BLaER1 treated with 17β-estradiol and CSF1 and Interleukin-3, amounts not matched to agents 10 nM and 100 nM (cell line): ENCODE measurements around the gene ZNF185.

Source experiments
- H3K27ac ChIP-seq, 11 experiments: shearing (Covaris generic); formaldehyde crosslinking; 2 replicates each; pipeline ENCODE4 v1.8.1; 2022
- H3K27me3 ChIP-seq, 11 experiments: shearing (Covaris generic); formaldehyde crosslinking; 2 replicates each; pipeline ENCODE4 v1.8.1; 2022
- H3K36me3 ChIP-seq, 11 experiments: shearing (Covaris generic); formaldehyde crosslinking; 2 replicates each; pipeline ENCODE4 v1.8.1; 2022
- H3K4me1 ChIP-seq, 10 experiments: shearing (Covaris generic); formaldehyde crosslinking; 2 replicates each; pipeline ENCODE4 v1.8.1; 2022
- H3K4me2 ChIP-seq, 11 experiments: shearing (Covaris generic); formaldehyde crosslinking; 2 replicates each; pipeline ENCODE4 v1.8.1; 2022
- H3K4me3 ChIP-seq, 10 experiments: shearing (Covaris generic); formaldehyde crosslinking; 2 replicates each; pipeline ENCODE4 v1.8.1; 2022
- H3K9ac ChIP-seq, 11 experiments: shearing (Covaris generic); formaldehyde crosslinking; 2 replicates each; pipeline ENCODE4 v1.8.1; 2022
- H3K9me3 ChIP-seq, 11 experiments: shearing (Covaris generic); formaldehyde crosslinking; replicated peaks in 1 of 11; 2 replicates each; pipeline ENCODE4 v1.8.1; 2022
- H4K20me1 ChIP-seq, 11 experiments: shearing (Covaris generic); formaldehyde crosslinking; 2 replicates each; pipeline ENCODE4 v1.8.1; 2022
- Cebpa-rat ChIP-seq, 11 experiments: shearing (Covaris generic); IDR thresholded peaks; 2 replicates each; pipeline ENCODE4 v1.8.1; 2022

The ZNF185 gene

DNA sequence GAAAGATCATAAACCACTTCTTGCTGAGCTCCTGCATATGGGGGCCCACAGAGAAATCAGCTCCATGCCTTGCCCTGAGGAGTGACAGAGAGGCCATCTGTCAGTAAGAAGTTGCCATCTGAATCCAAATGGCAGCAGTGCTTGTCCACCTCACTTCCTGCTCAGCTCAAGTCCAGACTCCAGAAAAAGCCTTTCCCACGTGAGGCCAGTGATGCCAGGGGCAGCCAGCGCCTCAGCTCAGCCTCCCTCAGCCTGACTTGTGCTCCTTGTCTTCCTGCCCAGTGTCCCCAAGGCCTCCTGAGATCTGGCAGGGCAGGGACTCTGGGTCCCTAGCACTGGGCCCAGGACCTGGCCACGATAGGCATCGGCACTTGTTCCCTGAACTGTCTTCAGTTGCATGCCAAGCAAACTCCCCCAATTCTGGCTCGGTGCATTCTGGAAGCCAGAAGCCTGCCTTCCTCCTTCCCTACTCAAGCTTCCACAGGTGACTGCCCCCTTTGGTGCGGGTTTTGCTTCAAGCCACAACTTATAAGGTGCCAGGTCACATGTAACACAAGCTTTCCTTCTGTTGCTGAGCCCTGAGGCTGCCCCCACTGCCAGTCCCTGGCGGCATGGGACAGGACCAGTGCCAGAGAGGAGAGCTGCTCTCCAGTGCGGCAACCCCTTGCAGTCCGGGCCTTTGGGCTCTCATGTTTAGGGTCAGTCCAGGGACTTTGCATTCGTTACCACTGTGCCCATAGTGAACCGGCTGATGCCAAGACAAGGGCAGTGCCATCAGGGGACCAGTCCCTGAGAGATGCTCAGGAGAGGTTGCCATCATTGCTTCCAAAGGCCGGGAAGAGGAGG lies 2.2 kb downstream of the ZNF185 start:
- peaks cover 0 to 25% (median 6%) of the 10 kb centered on the region in 11 experiments; a peak in 9 of 22 replicates for H4K20me1 ChIP-seq
- H3K27ac ChIP-seq: no peak overlapping the region
- no peak overlapping the region for H3K4me3 ChIP-seq
- no peak overlapping the region for H3K4me2 ChIP-seq
- peaks cover 71 to 100% (median 98%) of the 10 kb centered on the region in 11 experiments for H3K27me3 ChIP-seq
- H3K9ac ChIP-seq: no peak overlapping the region
- H3K36me3 ChIP-seq: no peaks in the 10 kb centered on the region
- peaks cover 21 to 30% (median 24%) of the 10 kb centered on the region in 10 experiments for H3K4me1 ChIP-seq
- TF ChIP-seq Cebpa-rat (IDR thresholded peaks at IDR 0.05): no peak
- H3K9me3 ChIP-seq: no peaks in the 10 kb centered on the region

DNA sequence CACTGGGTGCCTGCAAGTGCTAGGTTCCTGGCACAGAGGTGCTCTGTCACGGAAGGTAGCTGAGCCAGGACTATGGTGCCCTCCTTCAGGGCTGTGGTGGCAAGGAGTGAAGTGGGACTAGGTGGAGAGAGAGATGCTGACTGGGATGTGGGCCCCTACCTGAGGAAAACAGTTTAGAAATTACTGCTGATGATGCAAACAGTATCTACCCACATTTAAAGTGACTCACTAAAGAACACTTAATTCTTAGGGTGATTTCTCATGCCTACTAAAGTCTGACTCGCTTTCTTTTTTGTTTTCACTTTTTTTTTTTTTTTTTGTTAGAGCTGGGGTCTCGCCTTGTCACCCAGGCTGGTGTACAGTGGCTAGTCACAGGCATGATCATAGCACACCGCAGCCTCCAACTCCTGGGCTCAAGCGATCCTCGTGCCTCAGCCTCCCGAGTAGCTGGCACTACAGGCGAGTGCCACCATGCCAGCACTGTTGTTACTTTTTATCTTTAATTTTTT lies 3.1 kb downstream of the ZNF185 start:
- peaks cover 0 to 29% (median 8%) of the 10 kb centered on the region in 11 experiments; a peak in 8 of 22 replicates for H4K20me1 ChIP-seq
- H3K4me3 ChIP-seq: no peak overlapping the region
- H3K27me3 ChIP-seq: peaks cover 79 to 100% (median 99%) of the 10 kb centered on the region in 11 experiments
- H3K9me3 ChIP-seq: no peaks in the 10 kb centered on the region
- no peak overlapping the region for H3K4me2 ChIP-seq
- H3K36me3 ChIP-seq: no peaks in the 10 kb centered on the region
- TF ChIP-seq Cebpa-rat (IDR thresholded peaks at IDR 0.05): no peak
- H3K27ac ChIP-seq: no peak overlapping the region
- H3K4me1 ChIP-seq: peaks cover 12 to 21% (median 17%) of the 10 kb centered on the region in 10 experiments; a peak in 19 of 20 replicates
- H3K9ac ChIP-seq: no peak overlapping the region

DNA sequence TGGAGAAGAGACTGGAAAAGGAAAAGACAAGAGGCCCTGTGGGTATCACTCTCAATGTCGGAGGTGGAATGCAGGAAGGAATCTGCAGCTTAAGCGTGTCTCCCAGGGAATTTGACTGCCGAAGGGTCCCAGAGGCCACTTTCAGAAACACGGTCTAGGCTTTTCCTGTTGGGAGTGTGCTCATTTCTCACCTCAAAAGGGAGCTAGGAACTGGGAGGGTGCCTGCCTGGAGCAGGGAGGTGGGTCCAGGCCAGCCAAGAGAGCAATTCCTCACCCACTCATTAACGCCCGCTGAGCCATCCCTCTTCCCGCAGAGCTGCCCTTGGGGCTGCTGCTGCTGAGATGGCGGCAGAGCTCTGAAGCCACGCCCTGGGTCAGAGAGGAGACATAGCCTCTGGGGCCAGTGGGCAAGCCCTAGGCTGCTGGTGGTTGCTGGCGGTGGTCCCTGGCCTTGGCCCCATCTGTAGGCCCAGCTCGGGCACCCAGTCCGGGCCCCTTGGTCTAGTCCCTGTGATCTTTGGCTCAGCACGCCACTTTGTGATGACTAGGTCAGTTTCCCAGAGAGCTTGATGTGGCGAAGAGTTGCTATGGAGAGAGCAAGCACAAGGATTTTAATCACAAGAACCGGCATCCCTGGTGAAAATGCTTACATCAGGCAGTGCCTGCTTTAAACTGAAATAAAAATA lies 4.1 kb downstream of the ZNF185 start:
- Histone ChIP-seq H3K36me3 (no peaks in the 10 kb centered on the region), H3K4me1 (peaks cover 3 to 18% (median 10%) of the 10 kb centered on the region in 10 experiments; a peak in 17 of 20 replicates), H3K4me2 (no peak overlapping the region), H3K27me3 (peaks cover 82 to 100% (median 99%) of the 10 kb centered on the region in 11 experiments), H3K9me3 (no peaks in the 10 kb centered on the region), H3K4me3 (no peak overlapping the region), H4K20me1 (peaks cover 0 to 30% (median 9%) of the 10 kb centered on the region in 11 experiments; a peak in 8 of 22 replicates), H3K27ac (no peak overlapping the region), H3K9ac (no peak overlapping the region)
- TF ChIP-seq Cebpa-rat (IDR thresholded peaks at IDR 0.05): no peak

DNA sequence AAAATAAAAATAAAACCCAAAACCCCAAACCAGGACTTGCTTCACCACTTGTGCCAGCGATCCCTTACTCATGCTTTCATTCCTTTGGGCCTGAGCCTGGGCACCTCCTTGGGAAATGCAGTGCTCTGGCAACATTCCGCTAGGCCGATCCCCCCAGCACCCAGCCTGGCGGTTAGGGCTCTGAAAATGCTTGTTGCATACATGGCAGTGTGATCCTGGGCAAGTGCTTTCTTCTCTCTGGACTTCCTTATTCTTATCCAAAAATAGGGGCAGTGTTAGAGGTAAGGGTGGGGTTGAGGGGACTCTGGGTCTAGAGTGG lies 4.6 kb downstream of the ZNF185 start:
- TF ChIP-seq Cebpa-rat (IDR thresholded peaks at IDR 0.05): no peak
- H3K27me3 ChIP-seq: peaks cover 83 to 100% (median 100%) of the 10 kb centered on the region in 11 experiments
- H3K9me3 ChIP-seq: no peaks in the 10 kb centered on the region
- no peak overlapping the region for H3K27ac ChIP-seq
- H4K20me1 ChIP-seq: peaks cover 0 to 32% (median 11%) of the 10 kb centered on the region in 11 experiments; a peak in 9 of 22 replicates
- H3K4me3 ChIP-seq: no peak overlapping the region
- H3K4me1 ChIP-seq: peaks cover 0 to 19% (median 10%) of the 10 kb centered on the region in 10 experiments; a peak in 11 of 20 replicates
- H3K4me2 ChIP-seq: no peak overlapping the region
- no peaks in the 10 kb centered on the region for H3K36me3 ChIP-seq
- H3K9ac ChIP-seq: no peak overlapping the region

DNA sequence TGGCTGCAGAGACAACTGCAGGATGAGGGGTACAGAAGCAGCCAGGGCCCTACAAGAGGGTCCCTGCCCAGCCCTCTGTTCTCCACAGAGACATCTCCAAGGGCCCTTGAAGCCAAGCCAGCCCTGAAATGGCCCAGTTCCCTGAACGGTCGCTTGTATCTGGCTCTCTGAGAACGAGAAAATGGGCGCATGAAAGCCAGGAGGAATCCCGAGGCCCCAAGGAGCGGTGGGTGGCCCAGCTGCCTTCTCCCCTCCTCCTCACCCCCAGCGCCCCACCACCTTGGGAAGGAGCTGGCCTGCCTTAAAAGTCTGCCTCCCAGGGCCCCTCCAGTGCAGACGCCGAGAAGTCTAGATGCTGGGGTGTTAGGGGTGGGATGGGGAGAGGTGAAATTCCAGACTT lies 5.7 kb downstream of the ZNF185 start:
- H3K4me2 ChIP-seq: no peak overlapping the region
- H3K4me3 ChIP-seq: no peak overlapping the region
- H3K36me3 ChIP-seq: no peaks in the 10 kb centered on the region
- H3K27ac ChIP-seq: no peak overlapping the region
- peaks cover 0 to 38% (median 14%) of the 10 kb centered on the region in 11 experiments; a peak in 9 of 22 replicates for H4K20me1 ChIP-seq
- H3K4me1 ChIP-seq: peaks cover 0 to 16% (median 7%) of the 10 kb centered on the region in 10 experiments; a peak in 11 of 20 replicates
- no peaks in the 10 kb centered on the region for H3K9me3 ChIP-seq
- peaks cover 80 to 100% (median 100%) of the 10 kb centered on the region in 11 experiments for H3K27me3 ChIP-seq
- H3K9ac ChIP-seq: no peak overlapping the region
- TF ChIP-seq Cebpa-rat (IDR thresholded peaks at IDR 0.05): no peak

DNA sequence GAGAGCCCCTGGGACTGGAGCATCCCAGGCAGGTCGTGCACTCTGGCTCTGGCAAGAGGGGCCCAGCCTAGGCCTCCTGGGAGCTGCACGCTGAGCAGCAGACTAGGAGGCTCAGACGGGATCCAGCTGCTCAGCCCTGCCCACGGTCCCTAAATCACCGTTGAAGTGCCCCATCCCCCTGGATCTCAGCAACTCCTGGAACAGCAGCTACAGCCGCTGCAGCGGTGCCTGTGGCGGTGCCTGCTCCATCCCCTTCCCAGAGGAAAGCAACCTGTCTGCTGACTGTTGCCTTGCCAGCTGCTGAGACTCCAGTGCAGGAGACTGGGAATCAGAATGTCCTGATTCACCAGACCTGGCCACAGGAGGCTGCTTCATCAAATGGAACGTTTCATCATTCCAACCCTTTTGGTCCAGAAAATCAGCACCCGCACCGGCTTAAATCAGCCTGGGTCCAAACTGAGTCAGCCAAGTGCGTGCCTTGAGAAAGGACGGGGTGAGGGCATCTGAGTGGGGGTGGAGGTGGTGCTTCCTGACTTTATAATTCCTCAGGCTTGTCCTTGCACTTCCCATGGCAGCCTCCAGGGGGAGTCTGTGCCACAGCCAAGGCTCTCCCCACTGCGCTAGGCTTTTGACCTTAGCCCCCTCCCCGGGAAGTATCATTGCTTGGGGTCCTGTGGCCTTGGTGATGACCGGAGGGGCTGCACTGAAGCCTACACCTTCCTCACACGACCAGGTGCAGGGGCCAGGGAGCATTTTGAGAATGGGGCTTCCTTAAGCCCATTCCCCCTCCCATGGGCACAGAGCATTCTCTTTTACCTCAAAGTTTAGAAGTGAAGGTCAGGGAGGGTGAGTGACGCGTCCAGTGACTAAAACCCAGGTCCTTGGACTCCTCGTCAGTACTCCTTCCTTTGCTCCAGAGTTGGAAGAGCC lies 6.5 kb downstream of the ZNF185 start:
- H3K27ac ChIP-seq: no peak overlapping the region

DNA sequence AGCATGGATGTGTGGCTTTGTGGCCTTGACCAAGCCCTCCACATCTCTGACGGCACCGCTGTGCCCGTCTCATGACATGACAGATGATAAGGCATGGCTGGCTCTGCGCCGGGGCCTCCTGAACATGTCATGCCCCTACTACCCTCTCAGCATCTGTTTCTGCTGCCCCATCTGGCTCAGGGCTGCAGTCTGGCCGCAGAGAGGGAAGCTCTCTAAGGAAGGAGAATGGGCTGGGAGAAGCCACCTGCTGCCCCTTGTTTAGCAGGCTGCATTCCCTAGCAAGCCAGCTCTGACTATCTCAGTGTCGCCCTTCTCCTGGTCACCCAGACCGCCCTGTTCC lies 7.2 kb downstream of the ZNF185 start:
- H3K4me3 ChIP-seq: no peak overlapping the region

More for the DNA sequence above, 6.5 kb downstream of the ZNF185 start:
- Histone ChIP-seq H3K27me3 (peaks cover 80 to 100% (median 100%) of the 10 kb centered on the region in 11 experiments), H3K4me1 (peaks cover 0 to 16% (median 7%) of the 10 kb centered on the region in 10 experiments; a peak in 10 of 20 replicates), H3K4me3 (no peak overlapping the region), H3K36me3 (no peaks in the 10 kb centered on the region), H3K4me2 (peak overlapping the region in 1 of 11 experiments; percentile 21; a peak in 2 of 22 replicates), H3K9ac (no peak overlapping the region), H3K9me3 (no peaks in the 10 kb centered on the region), H4K20me1 (peaks cover 0 to 37% (median 13%) of the 10 kb centered on the region in 11 experiments; a peak in 9 of 22 replicates)
- no peak for TF ChIP-seq Cebpa-rat (IDR thresholded peaks at IDR 0.05)

DNA sequence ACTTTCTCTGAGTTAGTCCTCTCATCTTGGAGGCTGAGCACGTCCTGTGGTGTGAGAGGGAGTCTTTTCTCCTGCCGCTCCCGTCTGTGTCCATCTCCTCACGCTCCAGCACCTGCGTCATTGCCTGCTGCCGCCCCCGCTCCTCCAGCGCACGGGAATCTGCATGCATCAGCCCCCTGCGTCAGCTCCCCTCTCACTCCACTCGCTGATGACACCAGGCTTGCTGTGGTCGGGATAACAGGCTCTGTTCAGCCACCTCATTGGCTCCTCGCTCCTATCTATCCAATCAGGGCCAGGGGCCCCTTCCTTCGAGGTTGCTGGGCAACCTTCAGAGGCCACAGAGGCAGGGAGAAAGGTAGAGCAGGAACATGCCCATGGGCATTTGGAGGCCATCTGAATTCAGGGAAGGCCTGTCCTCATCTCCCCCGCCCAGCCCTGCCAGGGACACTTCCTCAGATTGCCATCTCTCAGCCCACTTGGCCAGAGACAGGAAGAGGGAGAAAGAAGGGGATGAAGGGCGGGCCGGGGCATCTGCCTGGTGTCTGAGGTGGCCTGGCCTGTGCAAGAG lies 9.3 kb downstream of the ZNF185 start:
- H3K27me3 ChIP-seq: peaks cover 68 to 92% (median 90%) of the 10 kb centered on the region in 11 experiments
- TF ChIP-seq Cebpa-rat (IDR thresholded peaks at IDR 0.05): no peak

More for the DNA sequence above, 7.2 kb downstream of the ZNF185 start:
- no peaks in the 10 kb centered on the region for H3K9me3 ChIP-seq
- no peak for TF ChIP-seq Cebpa-rat (IDR thresholded peaks at IDR 0.05)
- H3K36me3 ChIP-seq: no peaks in the 10 kb centered on the region
- H3K27ac ChIP-seq: no peak overlapping the region
- H3K9ac ChIP-seq: no peak overlapping the region
- H3K4me2 ChIP-seq: no peak overlapping the region
- peaks cover 74 to 100% (median 100%) of the 10 kb centered on the region in 11 experiments for H3K27me3 ChIP-seq
- peaks cover 3 to 20% (median 10%) of the 10 kb centered on the region in 10 experiments; a peak in 16 of 20 replicates for H3K4me1 ChIP-seq
- peaks cover 0 to 38% (median 13%) of the 10 kb centered on the region in 11 experiments; a peak in 8 of 22 replicates for H4K20me1 ChIP-seq

More for the DNA sequence above, 9.3 kb downstream of the ZNF185 start:
- Histone ChIP-seq H3K4me1 (peaks cover 7 to 30% (median 14%) of the 10 kb centered on the region in 10 experiments; a peak in 17 of 20 replicates), H4K20me1 (peaks cover 0 to 38% (median 9%) of the 10 kb centered on the region in 11 experiments; a peak in 8 of 22 replicates), H3K4me3 (no peak overlapping the region), H3K9me3 (no peaks in the 10 kb centered on the region), H3K36me3 (no peaks in the 10 kb centered on the region), H3K27ac (no peak overlapping the region), H3K9ac (no peak overlapping the region), H3K4me2 (peak overlapping the region in 9 of 11 experiments; percentile 4 to 54 (median 20); a peak in 8 of 22 replicates)
